GM12878 (cell line): ENCODE measurements around the gene KIAA1217. TPM values are rescaled to one million over a fixed set of nuclear protein-coding genes. Genes with fewer than 3 reads are reported as not detected.

Experiments
- ATAC-seq: fragments of 200-7000 bp; cut with Tn5 transposase; 3 replicates; pipeline ENCODE4 v1.9.1; 2020; ENCODE audit warnings: mild to moderate bottlenecking, moderate library complexity
- BruUV-seq: library from RNA; stranded (reverse); fragments of 400-500 nt; replicated peaks from 2 replicates; lab custom pipeline; 2021; lab: Mats Ljungman, UMichigan
- CTCF ChIA-PET: fragments of 300-600 bp; sonication (Branson Sonifier 250); formaldehyde crosslinking; extraction: SDS; loops from one replicate; lab custom pipeline; 2021; ENCODE audit warnings: inconsistent platforms; lab: Yijun Ruan, JAX
- POLR2A ChIA-PET: fragments of 350-600 bp; formaldehyde crosslinking; extraction: SDS; loops from one replicate; lab custom pipeline; 2021; ENCODE audit warnings: inconsistent platforms; lab: Charles Lee
- RAD21 ChIA-PET: fragments of 300-600 bp; sonication (Branson Sonifier 250); formaldehyde crosslinking; loops from one replicate; lab custom pipeline; 2023; ENCODE audit warnings: antibody characterized with exemption; ENCODE audit not compliant: unreplicated experiment; lab: Charles Lee
- SMC1A ChIA-PET: fragments of 300-600 bp; sonication (Branson Sonifier 250); formaldehyde crosslinking; loops from one replicate; lab custom pipeline; 2023; ENCODE audit not compliant: unreplicated experiment, uncharacterized antibody; lab: Charles Lee
- DNase-seq: peaks from one replicate; pipeline ENCODE4 v3.0.0-alpha.2; 2011; ENCODE audit warnings: low read depth, low spot score
- FAIRE-seq: peaks from 3 replicates; lab custom pipeline; 2011; peaks lifted over from hg19 to GRCh38; lab: Jason Lieb, UNC
- H2AFZ ChIP-seq: 2 replicates; pipeline ENCODE4 v1.6.0; 2011; ENCODE audit warnings: low read depth, low read length, control low read depth; ENCODE audit not compliant: control insufficient read depth
- H3K27ac ChIP-seq: 2 replicates; pipeline ENCODE4 v1.5.1; 2011; ENCODE audit warnings: control low read depth; ENCODE audit not compliant: control insufficient read depth, insufficient read depth
- H3K27me3 ChIP-seq, 2 experiments: replicated peaks in 1 of 2; 2 replicates each; pipeline versions ENCODE4 v1.6.0 to v1.6.1; 2011; ENCODE audit warnings: low read length in 1 of 2; ENCODE audit not compliant: control insufficient read depth in 2 of 2, insufficient read depth in 2 of 2
- H3K36me3 ChIP-seq, 2 experiments: 2 replicates each; pipeline ENCODE4 v1.5.1; 2011; ENCODE audit warnings: low read length in 1 of 2; ENCODE audit not compliant: control insufficient read depth in 2 of 2, insufficient read depth in 2 of 2
- H3K4me1 ChIP-seq: 2 replicates; pipeline ENCODE4 v1.6.1; 2011; ENCODE audit warnings: mild to moderate bottlenecking, low read length, moderate library complexity, mixed read lengths; ENCODE audit not compliant: control insufficient read depth, insufficient read depth
- H3K4me2 ChIP-seq: 2 replicates; pipeline ENCODE4 v1.6.0; 2011; ENCODE audit warnings: control low read depth; ENCODE audit not compliant: control insufficient read depth, insufficient read depth
- H3K4me3 ChIP-seq: fragments of 200-600 bp; sonication (generic); 2 replicates; pipeline ENCODE4 v1.5.1; 2016
- H3K79me2 ChIP-seq: 2 replicates; pipeline ENCODE4 v1.6.0; 2011; ENCODE audit warnings: low read length; ENCODE audit not compliant: control insufficient read depth, insufficient read depth
- H3K9ac ChIP-seq: 2 replicates; pipeline ENCODE4 v1.8.0; 2011; ENCODE audit warnings: low read length, control low read depth, mixed read lengths; ENCODE audit not compliant: control insufficient read depth, insufficient read depth
- H3K9me3 ChIP-seq: replicated peaks from 3 replicates; pipeline ENCODE4 v1.5.1; 2011; ENCODE audit warnings: mild to moderate bottlenecking, low read length; ENCODE audit not compliant: control insufficient read depth, insufficient read depth
- H4K20me1 ChIP-seq: 2 replicates; pipeline ENCODE4 v1.6.0; 2011; ENCODE audit not compliant: control insufficient read depth, insufficient read depth
- BCL11A ChIP-seq: IDR thresholded peaks from 2 replicates; pipeline ENCODE4 v1.6.1; 2011; ENCODE audit warnings: low read depth, low read length
- BHLHE40 ChIP-seq, 2 experiments: fragments of 450-650 bp in 1 of 2; IDR thresholded peaks; 2 replicates each; pipeline ENCODE4 v1.6.1; 2011 to 2017; ENCODE audit warnings: low read depth in 2 of 2, borderline replicate concordance in 1 of 2, improper control_type of control experiment in 1 of 2, low read length in 1 of 2, mild to moderate bottlenecking in 1 of 2
- CBFB ChIP-seq: IDR thresholded peaks from 2 replicates; pipeline ENCODE4 v1.6.1; 2016; ENCODE audit warnings: antibody characterized with exemption, low read depth
- CEBPB ChIP-seq, 2 experiments: fragments of 150-350 bp in 1 of 2; IDR thresholded peaks; 2 replicates each; pipeline ENCODE4 v1.6.1; 2012 to 2014; ENCODE audit warnings: low read depth in 2 of 2, low read length in 2 of 2, borderline replicate concordance in 1 of 2, inconsistent platforms in 1 of 2
- CREB1 ChIP-seq: IDR thresholded peaks from 2 replicates; pipeline ENCODE4 v1.6.1; 2012; ENCODE audit warnings: low read depth, mild to moderate bottlenecking, inconsistent platforms
- E2F8 ChIP-seq: fragments of 450-650 bp; IDR thresholded peaks from 2 replicates; pipeline ENCODE4 v1.6.1; 2018; ENCODE audit warnings: mild to moderate bottlenecking, low read depth, moderate library complexity; ENCODE audit not compliant: partially characterized antibody
- KLF5 ChIP-seq: fragments of 450-650 bp; IDR thresholded peaks from 2 replicates; pipeline ENCODE4 v1.6.1; 2014; ENCODE audit warnings: mild to moderate bottlenecking; ENCODE audit not compliant: partially characterized antibody
- MAX ChIP-seq: IDR thresholded peaks from 2 replicates; pipeline ENCODE4 v1.6.1; 2012; ENCODE audit warnings: low read depth, low read length, improper control_type of control experiment
- MTA3 ChIP-seq: IDR thresholded peaks from 2 replicates; pipeline ENCODE4 v1.6.1; 2012; ENCODE audit warnings: low read length, inconsistent platforms, borderline replicate concordance
- NBN ChIP-seq: fragments of 450-650 bp; IDR thresholded peaks from 2 replicates; pipeline ENCODE4 v1.6.1; 2016
- SREBF2 ChIP-seq: IDR thresholded peaks from 2 replicates; pipeline ENCODE4 v1.6.1; 2012; ENCODE audit warnings: mild to moderate bottlenecking, low read length
- STAT1 ChIP-seq: fragments of 450-650 bp; conservative IDR thresholded peaks from 2 replicates; pipeline ENCODE4 v1.6.1; 2014; ENCODE audit warnings: antibody characterized with exemption, mild to moderate bottlenecking
- USF1 ChIP-seq: IDR thresholded peaks from 2 replicates; pipeline ENCODE4 v1.6.1; 2011; ENCODE audit warnings: borderline replicate concordance, low read depth, mild to moderate bottlenecking, moderate library complexity, mixed read lengths, low read length; ENCODE audit not compliant: insufficient read depth; ENCODE audit errors: extremely low read length
- ZBED1 ChIP-seq: IDR thresholded peaks from 2 replicates; pipeline ENCODE4 v1.6.1; 2016; ENCODE audit warnings: borderline replicate concordance
- WGBS: methylation state at CpG from one replicate; pipeline ENCODE4 v1.1.6; 2016; ENCODE audit warnings: low lambda C conversion rate; ENCODE audit not compliant: insufficient replicate concordance, insufficient coverage; ENCODE audit errors: missing lambda C conversion rate; 5-methylcytosine and 5-hydroxymethylcytosine counted together
- in situ Hi-C: fragments of 300-500 bp; cut with MboI; formaldehyde crosslinking; loops from 9 replicates; pipeline ENCODE4 v1.14.3; 2018; ENCODE audit warnings: mixed read lengths
- intact Hi-C: fragments of 100-400 bp; cut with micrococcal nuclease; formaldehyde crosslinking; loops from one replicate; pipeline ENCODE4 v1.14.2; 2022; ENCODE audit not compliant: unreplicated experiment
- polyA plus RNA-seq, 11 experiments: library from polyadenylated mRNA; depleted of rRNA in 4 of 11; unstranded in 6 of 11; stranded (reverse) in 5 of 11; fragments of >200 nt; fragmentation: Nextera tagmentation in 4 of 11; fragmentation: Illumina TruSeq in 1 of 11; extraction: Ambion mirVana in 4 of 11; extraction: Trizol in 1 of 11; gene quantifications; 1 replicate in 1 of 11; 2 replicates in 10 of 11; pipeline versions ENCODE4 v1.2.1 to v1.2.3, GENCODE V29; 2011 to 2016; ENCODE audit warnings: inconsistent platforms in 2 of 11, missing spikeins in 2 of 11, low read depth in 1 of 11
- total RNA-seq, 4 experiments: library from RNA; depleted of rRNA in 3 of 4; stranded (reverse); fragments of >200 nt in 3 of 4; fragmentation: Illumina TruSeq in 1 of 4; extraction: Trizol in 1 of 4; gene quantifications; 2 replicates each; pipeline versions ENCODE4 v1.2.1 to v1.2.3, GENCODE V29; 2013 to 2021

Gene KIAA1217
- total and polyA plus RNA-seq, 10 of the 15 experiments (the other 5 are each of a cell fraction or from before 2014, with no cell fraction given) = 0.57 to 3.8 (median 2.1) TPM

GRCh38 chr10:24571870-24572450 lies 363.0 kb downstream of the KIAA1217 start:
- Histone ChIP-seq H2AFZ (no peak overlapping the region), H3K9me3 (no peaks in the 10 kb centered on the region), H3K79me2 (no peaks in the 10 kb centered on the region), H3K9ac (no peak overlapping the region), H3K4me1 (no peaks in the 10 kb centered on the region), H3K4me3 (no peak overlapping the region), H4K20me1 (no peaks in the 10 kb centered on the region), H3K27me3 (no peaks in the 10 kb centered on the region), H3K27ac (no peak overlapping the region), H3K36me3 (no peaks in the 10 kb centered on the region), H3K4me2 (no peak overlapping the region)
- no peak for DNase-seq
- POLR2A ChIA-PET = no interaction called here
- FAIRE-seq = no peak
- CTCF ChIA-PET = interaction anchor here (0.8 to 0.9 kb wide), 2 partner anchors 41 to 46 kb away, joined by 3 to 4 read pairs; no protein-coding TSS in a partner anchor
- in situ Hi-C loops (no loop called here), intact Hi-C loops (no loop called here)
- no peak for TF ChIP-seq SREBF2
- TF ChIP-seq MAX = no peak
- TF ChIP-seq BCL11A = no peak
- no peak for TF ChIP-seq KLF5
- TF ChIP-seq BHLHE40 (IDR thresholded peaks at IDR 0.05; ENCODE audit: borderline replicate concordance in 1 of 2, low read depth in 2 of 2, low read length in 1 of 2) = no peak
- BruUV-seq = no TSS peak
- WGBS = 34% methylated on average over 7 of the region's 7 CpGs
- RAD21 ChIA-PET = interaction anchor here (1.3 kb wide), 1 partner anchor 15 kb away, joined by 3 read pairs; no protein-coding TSS in a partner anchor
- SMC1A ChIA-PET = interaction anchor here (1.5 kb wide), 1 partner anchor 509 kb away, joined by 6 read pairs; no protein-coding TSS in a partner anchor
- ATAC-seq = no peak

GRCh38 chr10:24574161-24574560 lies 365.2 kb downstream of the KIAA1217 start:
- ATAC-seq (peak; percentile 85), FAIRE-seq (no peak), DNase-seq (no peak)
- no TSS peak for BruUV-seq
- H3K4me1 ChIP-seq = no peaks in the 10 kb centered on the region
- H3K4me3 ChIP-seq = no peak overlapping the region
- SMC1A ChIA-PET = no interaction called here
- H3K4me2 ChIP-seq = no peak overlapping the region
- 58% methylated on average over 9 of the region's 9 CpGs for WGBS
- RAD21 ChIA-PET = interaction anchor here (1.3 kb wide), 1 partner anchor 579 kb away, joined by 3 read pairs; no protein-coding TSS in a partner anchor
- H2AFZ ChIP-seq = no peak overlapping the region
- no peaks in the 10 kb centered on the region for H3K36me3 ChIP-seq
- H3K9me3 ChIP-seq = no peaks in the 10 kb centered on the region
- POLR2A ChIA-PET = no interaction called here
- H3K79me2 ChIP-seq = no peaks in the 10 kb centered on the region
- no peak overlapping the region for H3K27ac ChIP-seq
- H4K20me1 ChIP-seq = no peaks in the 10 kb centered on the region
- CTCF ChIA-PET = no interaction called here
- in situ Hi-C loops (no loop called here), intact Hi-C loops (no loop called here)
- H3K27me3 ChIP-seq = no peaks in the 10 kb centered on the region
- no peak overlapping the region for H3K9ac ChIP-seq
- TF ChIP-seq E2F8 (no peak), CBFB (no peak), ZBED1 (no peak), MTA3 (no peak), CREB1 (no peak), CEBPB (IDR thresholded peaks at IDR 0.05; ENCODE audit: borderline replicate concordance in 1 of 2, low read depth in 2 of 2, low read length in 2 of 2) (no peak), NBN (no peak), USF1 (no peak), STAT1 (no peak)
